H1 (cell line): ENCODE results near the gene CBR4.

ENCODE experiments used
- CTCF ChIP-seq, 3 experiments: IDR thresholded peaks; 1 replicate in 2 of 3; 2 replicates in 1 of 3; pipeline versions ENCODE4 v1.5.1 to v1.6.1; 2011; ENCODE audit warnings: low read length in 3 of 3, mild to moderate bottlenecking in 3 of 3, inconsistent platforms in 2 of 3, low read depth in 1 of 3, moderate library complexity in 1 of 3; ENCODE audit not compliant: insufficient read depth in 1 of 3; ENCODE audit errors: control extremely low read depth in 1 of 3
- MAX ChIP-seq: IDR thresholded peaks from 2 replicates; pipeline ENCODE4 v1.6.1; 2012; ENCODE audit warnings: inconsistent platforms
- POLR2A ChIP-seq, 2 experiments: IDR thresholded peaks; 1 replicate in 1 of 2; 2 replicates in 1 of 2; pipeline ENCODE4 v1.6.1; 2011; ENCODE audit warnings: low read depth in 2 of 2, low read length in 2 of 2, mild to moderate bottlenecking in 2 of 2; ENCODE audit errors: control extremely low read depth in 1 of 2
- POLR2AphosphoS5 ChIP-seq: IDR thresholded peaks from 2 replicates; pipeline ENCODE4 v1.6.1; 2011; ENCODE audit warnings: low read depth, low read length
- TAF1 ChIP-seq: IDR thresholded peaks from 2 replicates; pipeline ENCODE4 v1.6.1; 2011; ENCODE audit warnings: mild to moderate bottlenecking, low read depth, low read length

GRCh38 chr4:169052594-169052945, 42.5 kb upstream of the CBR4 start:
- no peak for TF ChIP-seq TAF1
- no peak for TF ChIP-seq POLR2AphosphoS5
- no peak for TF ChIP-seq POLR2A (IDR thresholded peaks at IDR 0.05; ENCODE audit: control extremely low read depth in 1 of 2, low read depth in 2 of 2, low read length in 2 of 2)
- TF ChIP-seq CTCF (IDR thresholded peaks at IDR 0.05; ENCODE audit: control extremely low read depth in 1 of 3, insufficient read depth in 1 of 3, low read depth in 1 of 3, low read length in 3 of 3): no peak
- no peak for TF ChIP-seq MAX
